ENCODE data around the gene FAM43B.
"Not testable (repeated sequence)": the region's sequence is repeated elsewhere in the genome, so short reads cannot be mapped to it uniquely, and the experiment has no call there.

The FAM43B gene, protein sequence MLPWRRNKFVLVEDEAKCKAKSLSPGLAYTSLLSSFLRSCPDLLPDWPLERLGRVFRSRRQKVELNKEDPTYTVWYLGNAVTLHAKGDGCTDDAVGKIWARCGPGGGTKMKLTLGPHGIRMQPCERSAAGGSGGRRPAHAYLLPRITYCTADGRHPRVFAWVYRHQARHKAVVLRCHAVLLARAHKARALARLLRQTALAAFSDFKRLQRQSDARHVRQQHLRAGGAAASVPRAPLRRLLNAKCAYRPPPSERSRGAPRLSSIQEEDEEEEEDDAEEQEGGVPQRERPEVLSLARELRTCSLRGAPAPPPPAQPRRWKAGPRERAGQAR

GRCh38 chr1:20551945-20552727, at the start of gene FAM43B:
TSS of gene FAM43B (plus strand) at chr1:20552573. CDS start at chr1:20552974, 401 bp downstream.
- DNase-seq (ENCODE audit: low read depth): no peak

DNA sequence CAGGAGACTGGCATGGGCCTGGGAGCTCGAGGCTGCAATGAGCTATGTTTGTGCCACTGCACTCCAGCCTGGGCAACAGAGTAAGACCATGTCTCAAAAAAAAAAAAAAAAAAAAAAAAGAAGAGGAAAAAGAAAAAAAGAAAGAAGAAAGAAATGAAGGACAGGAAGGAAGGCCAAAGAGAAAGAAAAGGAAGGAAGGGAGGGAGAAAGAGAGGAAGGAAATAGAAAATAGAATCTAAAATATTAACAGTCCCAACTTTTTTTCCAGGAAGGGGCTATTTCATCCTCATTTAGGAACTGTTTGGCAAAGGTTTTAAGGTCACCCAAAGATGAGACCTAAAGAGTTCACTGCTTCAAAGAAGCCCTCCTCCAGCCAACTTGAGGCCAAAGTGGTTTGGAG, 46.9 kb upstream of the FAM43B start:
- DNase-seq (ENCODE audit: low read depth): no peak

DNA sequence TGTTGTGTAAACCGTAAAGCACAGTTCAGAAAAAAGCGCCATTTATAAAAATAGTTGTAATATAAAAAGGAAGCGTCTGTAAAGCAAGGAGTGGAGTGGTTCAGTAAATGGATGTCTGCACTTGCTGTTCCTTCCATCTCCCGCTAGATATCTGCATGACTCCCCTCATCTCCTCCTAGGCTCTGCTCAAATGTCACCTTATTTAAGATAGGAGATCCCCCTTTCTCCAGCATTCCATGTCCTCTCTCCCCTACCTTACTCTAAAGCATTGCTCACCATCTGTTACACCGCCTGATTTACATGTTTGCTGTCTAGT, 45.2 kb upstream of the FAM43B start:
- no peak for DNase-seq (ENCODE audit: low read depth)

- peak; percentile 73 for DNase-seq (ENCODE audit: low read depth)
These were observed 44.6 kb upstream of the FAM43B start, which contains the start of gene MUL1 for GRCh38 chr1:20507564-20508410. TSS of gene MUL1 (minus strand) at chr1:20508151. CDS start at chr1:20508024, 127 bp downstream.

DNA sequence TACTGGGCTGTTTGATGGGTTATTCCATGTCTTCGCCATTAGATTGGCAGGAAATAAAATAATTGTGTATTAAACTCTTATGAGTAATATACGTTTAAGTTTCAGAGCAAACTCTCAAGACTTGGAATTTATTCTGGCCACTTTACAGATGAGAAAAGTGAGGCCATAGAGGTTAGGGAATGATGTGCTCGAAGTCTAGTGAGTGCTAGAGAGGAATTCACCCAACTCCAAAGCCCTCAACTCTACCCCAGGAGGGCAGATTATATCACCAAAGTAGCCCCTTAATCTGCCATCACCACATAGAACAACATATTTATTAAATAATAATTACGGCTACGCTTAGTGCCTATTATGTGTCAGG, 44.0 kb upstream of the FAM43B start:
- no peak for DNase-seq (ENCODE audit: low read depth)

- DNase-seq (ENCODE audit: low read depth): no peak
These were observed 40.6 kb upstream of the FAM43B start for GRCh38 chr1:20511518-20512428.

GRCh38 chr1:20519609-20520262, 32.6 kb upstream of the FAM43B start:
- not testable (repeated sequence) for DNase-seq (ENCODE audit: low read depth)

GRCh38 chr1:20521960-20522861, 30.2 kb upstream of the FAM43B start:
- DNase-seq (ENCODE audit: low read depth): peak; percentile 64

DNA sequence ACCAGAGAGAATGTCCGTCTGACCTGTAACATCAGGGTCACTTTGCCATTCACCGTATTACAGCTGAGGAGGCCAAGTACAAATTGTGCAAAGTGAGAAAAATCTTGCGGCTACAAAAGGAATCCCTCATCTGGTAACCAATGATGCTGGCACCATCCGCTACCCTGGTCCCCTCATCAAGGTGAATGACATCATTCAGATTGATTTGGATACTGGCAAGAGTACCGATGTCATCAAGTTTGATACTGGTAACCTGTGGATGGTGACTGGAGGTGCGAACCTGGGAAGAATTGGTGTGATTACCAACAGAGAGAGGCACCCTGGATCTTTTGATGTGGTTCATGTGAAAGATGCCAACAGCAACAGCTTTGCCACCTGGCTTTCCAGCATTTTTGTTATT, 26.1 kb upstream of the FAM43B start:
- no peak for DNase-seq (ENCODE audit: low read depth)

GRCh38 chr1:20528221-20528620, 24.2 kb upstream of the FAM43B start:
- no peak for DNase-seq (ENCODE audit: low read depth)

GRCh38 chr1:20530306-20530705, 22.1 kb upstream of the FAM43B start:
- no peak for DNase-seq (ENCODE audit: low read depth)

- no peak for DNase-seq (ENCODE audit: low read depth)
These were observed 21.5 kb upstream of the FAM43B start for GRCh38 chr1:20530901-20531300.

GRCh38 chr1:20533635-20534034, 18.7 kb upstream of the FAM43B start:
- DNase-seq (ENCODE audit: low read depth): no peak

DNA sequence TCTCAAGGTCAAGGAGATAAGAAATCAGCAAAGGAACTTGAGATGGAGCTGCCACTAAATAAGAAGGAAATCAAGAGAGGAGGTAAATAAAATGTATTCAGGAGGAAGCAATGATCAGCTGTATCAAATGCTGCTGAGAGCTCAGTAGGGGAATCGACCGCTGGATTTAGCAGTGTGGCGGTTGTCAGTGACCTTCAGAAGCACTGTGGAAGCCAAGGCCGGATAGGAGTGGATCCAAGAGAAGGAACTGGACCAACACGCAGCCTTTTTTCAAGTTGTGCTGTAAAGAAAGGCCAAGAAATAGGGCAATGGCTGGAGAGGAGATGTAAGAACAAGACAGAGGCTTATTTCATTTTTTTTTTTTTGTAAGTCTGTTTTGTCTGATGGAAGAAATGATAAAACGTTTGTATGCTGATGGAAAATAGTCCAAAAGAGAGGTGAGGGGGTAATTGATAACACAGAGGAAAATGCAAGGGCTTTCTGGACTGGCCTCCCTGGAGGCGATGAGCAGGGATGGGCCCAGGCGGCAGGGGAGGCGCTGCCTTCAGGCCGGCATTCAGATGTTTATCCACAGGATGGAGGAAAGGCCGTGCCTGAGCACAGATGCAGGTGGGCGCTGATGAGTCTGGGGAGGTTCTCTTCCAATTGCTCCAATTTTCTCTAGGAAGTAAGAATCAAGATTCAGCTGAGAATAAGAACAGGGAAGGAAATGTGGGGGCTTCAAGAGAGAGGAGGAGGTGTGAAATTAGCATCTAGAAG, 17.5 kb upstream of the FAM43B start:
- no peak for DNase-seq (ENCODE audit: low read depth)

- DNase-seq (ENCODE audit: low read depth): no peak
These were observed 14.1 kb upstream of the FAM43B start for GRCh38 chr1:20538227-20538626.

DNA sequence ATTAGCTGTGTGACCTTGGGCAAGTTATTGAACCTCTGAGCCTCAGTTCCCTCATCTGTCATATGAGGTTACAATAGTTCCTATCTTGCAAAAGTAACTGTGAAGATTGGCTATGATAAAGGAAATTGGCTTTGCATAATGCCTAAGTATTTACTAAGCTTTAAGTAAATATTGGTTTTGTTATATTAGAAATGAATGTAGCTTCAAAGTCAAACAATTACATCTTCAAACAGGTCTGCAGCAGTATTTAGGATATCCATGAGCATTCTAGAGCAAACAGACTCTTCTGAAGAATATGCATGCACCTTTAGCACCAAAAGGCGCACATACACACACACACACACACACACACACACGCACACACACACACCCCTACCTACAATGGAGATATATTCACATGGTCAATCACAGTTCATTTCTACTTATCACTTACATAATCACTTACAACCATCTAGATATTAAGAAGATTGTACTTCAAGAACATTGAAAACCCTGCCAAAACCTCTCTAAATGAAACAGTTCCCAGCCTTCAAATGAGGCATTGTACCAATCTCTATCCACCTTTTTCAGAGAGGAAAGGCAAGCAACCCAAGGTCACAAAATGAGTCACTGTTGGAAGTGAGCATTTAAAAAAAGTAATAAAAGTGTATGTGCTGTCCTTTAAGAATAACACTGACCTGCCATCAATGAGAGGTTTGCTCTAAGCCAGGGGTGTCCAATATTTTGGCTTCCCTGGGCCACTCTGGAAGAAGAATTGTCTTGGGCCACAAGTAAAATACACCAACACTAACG, 13.4 kb upstream of the FAM43B start:
- DNase-seq (ENCODE audit: low read depth): no peak

DNA sequence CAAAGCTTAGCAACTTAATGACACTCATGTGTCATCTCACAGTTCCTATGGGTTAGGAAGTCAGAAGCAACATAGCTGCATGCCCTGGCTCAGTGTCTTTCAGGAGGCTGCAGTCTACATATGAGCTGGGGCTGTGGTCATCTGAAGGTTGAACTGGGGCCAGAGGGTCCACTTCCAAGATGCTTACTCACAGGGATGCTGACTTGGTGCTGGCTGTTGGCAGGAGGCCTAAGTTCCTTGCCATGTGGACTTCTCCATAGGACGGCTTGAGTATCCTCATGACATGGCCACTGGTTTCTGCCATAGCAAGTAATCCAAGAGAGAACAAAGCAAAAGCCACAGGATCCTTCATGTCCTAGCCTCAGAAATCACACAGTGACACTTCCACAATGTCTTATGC, 12.1 kb upstream of the FAM43B start:
- no peak for DNase-seq (ENCODE audit: low read depth)

GRCh38 chr1:20546637-20547036, 5.7 kb upstream of the FAM43B start:
- no peak for DNase-seq (ENCODE audit: low read depth)

Data from HS-5 (cell line).